ENCODE measurements around the gene MAP3K4. TPM values are rescaled to one million over a fixed set of nuclear protein-coding genes. Genes with fewer than 3 reads are reported as not detected.

Gene MAP3K4
- total RNA-seq, 1 experiment from 2014 or later = 69.8 TPM

GRCh38 chr6:161143663-161144430 lies 152.3 kb downstream of the MAP3K4 start (continued):
- no peak for TF ChIP-seq ATF6 (CRISPR knock-in tag; IDR thresholded peaks at IDR 0.05)
- TF ChIP-seq IRF2 (CRISPR knock-in tag; IDR thresholded peaks at IDR 0.05; ENCODE audit: borderline replicate concordance, low read depth) = no peak
- no peak for TF ChIP-seq CTCF (IDR thresholded peaks at IDR 0.05)
- TF ChIP-seq FOXP1 (CRISPR knock-in tag; IDR thresholded peaks at IDR 0.05; ENCODE audit: borderline replicate concordance) = no peak
- TF ChIP-seq TP53 (CRISPR knock-in tag; IDR thresholded peaks at IDR 0.05) = no peak

- DNase-seq (ENCODE audit: low spot score) (no peak), ATAC-seq (no peak)
- Mint-ChIP-seq H3K4me3 (no peak overlapping the region), H3K27me3 (ENCODE audit: low read depth) (no peaks in the 10 kb centered on the region), H3K4me1 (no peaks in the 10 kb centered on the region), H3K36me3 (peaks cover 19% of the 10 kb centered on the region), H3K9me3 (no peaks in the 10 kb centered on the region), H3K27ac (no peak overlapping the region)
- no peak for TF ChIP-seq ESRRA (CRISPR knock-in tag; IDR thresholded peaks at IDR 0.05; ENCODE audit: borderline replicate concordance)
- no peak for TF ChIP-seq E2F5 (CRISPR knock-in tag; IDR thresholded peaks at IDR 0.05)
- no peak for TF ChIP-seq ATF1 (CRISPR knock-in tag; IDR thresholded peaks at IDR 0.05)
- TF ChIP-seq CDX4 (CRISPR knock-in tag; IDR thresholded peaks at IDR 0.05; ENCODE audit: borderline replicate concordance) = no peak
- TF ChIP-seq ZNF121 (CRISPR knock-in tag; IDR thresholded peaks at IDR 0.05) = no peak
- no peak for TF ChIP-seq ZBTB43 (CRISPR knock-in tag; IDR thresholded peaks at IDR 0.05)
- TF ChIP-seq KAT7 (CRISPR knock-in tag; IDR thresholded peaks at IDR 0.05; ENCODE audit: borderline replicate concordance) = no peak
- no peak for TF ChIP-seq NR1H2 (CRISPR knock-in tag; IDR thresholded peaks at IDR 0.05)
- no peak for TF ChIP-seq FOXJ3 (CRISPR knock-in tag; IDR thresholded peaks at IDR 0.05; ENCODE audit: borderline replicate concordance)
- no peak for TF ChIP-seq ZNF138 (CRISPR knock-in tag; conservative IDR thresholded peaks at IDR 0.05)
- ChIA-PET POLR2A (no interaction called here), CTCF (interaction anchor here (2.6 kb wide), 1 partner anchor 221 kb away, joined by 19 read pairs; no protein-coding TSS in a partner anchor)
These were observed 158.6 kb downstream of the MAP3K4 start for GRCh38 chr6:161150136-161150535.

- H3K27ac Mint-ChIP-seq = no peak overlapping the region
- ATAC-seq (no peak), DNase-seq (ENCODE audit: low spot score) (no peak)
- ChIA-PET POLR2A (no interaction called here), CTCF (interaction anchor here (1.6 to 2.6 kb wide), 2 partner anchors 220 to 225 kb away, joined by 3 to 19 read pairs; no protein-coding TSS in a partner anchor)
- H3K4me3 Mint-ChIP-seq = no peak overlapping the region
- H3K27me3 Mint-ChIP-seq (ENCODE audit: low read depth) = no peaks in the 10 kb centered on the region
- H3K9me3 Mint-ChIP-seq = no peaks in the 10 kb centered on the region
- H3K4me1 Mint-ChIP-seq = no peaks in the 10 kb centered on the region
- TF ChIP-seq E2F5 (CRISPR knock-in tag; IDR thresholded peaks at IDR 0.05) = no peak
- TF ChIP-seq NR1H2 (CRISPR knock-in tag; IDR thresholded peaks at IDR 0.05) = no peak
- TF ChIP-seq ETV6 (CRISPR knock-in tag; IDR thresholded peaks at IDR 0.05) = no peak
- no peak for TF ChIP-seq ZNF425 (CRISPR knock-in tag; conservative IDR thresholded peaks at IDR 0.05)
- no peak for TF ChIP-seq FOXJ3 (CRISPR knock-in tag; IDR thresholded peaks at IDR 0.05; ENCODE audit: borderline replicate concordance)
- H3K36me3 Mint-ChIP-seq = peaks cover 23% of the 10 kb centered on the region
These were observed 159.0 kb downstream of the MAP3K4 start for GRCh38 chr6:161150566-161150965.

Measured in WTC11 (cell line).